HG03175 (cell line): Measurements from ENCODE around the gene CACFD1.

Experiments used
- ATAC-seq: cut with Tn5 transposase; IDR thresholded peaks from one replicate; pipeline ENCODE4 v1.9.1; 2021; ENCODE audit warnings: mild to moderate bottlenecking, moderate library complexity; ENCODE audit not compliant: unreplicated experiment

The CACFD1 gene

GRCh38 chr9:133496861-133497842 is 37.4 kb downstream of the CACFD1 start:
- ATAC-seq: no peak

- no peak for ATAC-seq
Measured at GRCh38 chr9:133499132-133499891, 39.5 kb downstream of the CACFD1 start.

- no peak for ATAC-seq
Measured at GRCh38 chr9:133499892-133500270, 40.1 kb downstream of the CACFD1 start.

GRCh38 chr9:133502112-133502511 is 42.3 kb downstream of the CACFD1 start:
- no peak for ATAC-seq

GRCh38 chr9:133505186-133505830 is 45.5 kb downstream of the CACFD1 start:
- no peak for ATAC-seq

- ATAC-seq: no peak
Measured at GRCh38 chr9:133505901-133506652, 46.3 kb downstream of the CACFD1 start.

GRCh38 chr9:133506653-133507038 is 46.9 kb downstream of the CACFD1 start:
- ATAC-seq: no peak

DNA sequence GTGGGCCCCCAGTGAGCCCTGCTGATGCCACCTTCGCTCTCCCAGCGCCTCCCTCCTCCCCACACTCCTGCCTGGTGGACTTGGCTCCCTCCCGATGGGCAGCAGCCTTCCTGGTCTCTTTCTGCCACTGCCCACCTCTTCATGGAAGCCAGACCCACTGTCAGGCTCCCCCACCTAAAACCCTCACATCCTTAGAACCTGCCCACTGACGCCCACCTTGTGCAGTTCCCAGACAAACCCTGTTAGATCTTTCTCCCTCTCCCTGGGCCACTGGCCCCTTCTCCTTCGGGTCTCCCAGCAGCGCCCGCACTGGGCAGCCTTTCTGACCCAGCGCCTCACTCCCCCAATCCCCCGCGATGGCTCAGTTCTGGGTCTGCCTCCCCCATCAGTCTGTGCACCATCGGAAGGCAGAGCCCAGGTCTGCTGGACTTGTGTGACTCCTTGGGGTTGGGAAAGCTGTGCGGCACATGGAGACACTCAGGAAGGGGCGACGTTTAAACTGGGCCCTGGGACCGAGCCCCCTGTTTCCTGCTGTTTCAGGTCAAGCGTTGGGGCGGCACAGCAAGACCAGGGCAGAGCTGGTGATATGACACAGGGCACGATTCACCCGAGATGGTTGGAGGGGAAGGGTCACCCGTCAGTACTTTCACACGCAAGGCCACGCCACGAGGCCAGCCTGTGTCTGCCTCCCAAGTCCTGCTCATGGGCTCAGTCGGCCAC is 47.6 kb downstream of the CACFD1 start:
- ATAC-seq: no peak

DNA sequence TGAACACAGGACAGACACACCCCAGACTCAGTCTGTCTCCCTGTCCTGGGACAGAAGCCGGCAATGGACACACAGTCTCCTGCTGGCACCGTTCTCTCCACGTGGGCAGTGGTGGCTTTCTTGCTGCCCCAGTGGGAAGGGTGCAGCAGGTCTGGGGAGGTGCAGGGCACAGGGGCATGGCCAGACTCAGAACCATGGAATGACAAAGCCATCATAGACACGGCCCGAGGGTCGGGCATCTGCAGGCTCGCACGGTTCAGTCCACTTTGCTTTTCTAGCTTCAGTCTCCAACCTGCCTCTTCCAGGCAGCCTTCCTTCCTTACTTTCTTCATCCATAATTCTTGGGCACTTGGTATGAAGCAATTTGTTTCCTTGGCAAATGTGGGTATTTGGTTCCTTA is 48.3 kb downstream of the CACFD1 start:
- ATAC-seq: no peak

DNA sequence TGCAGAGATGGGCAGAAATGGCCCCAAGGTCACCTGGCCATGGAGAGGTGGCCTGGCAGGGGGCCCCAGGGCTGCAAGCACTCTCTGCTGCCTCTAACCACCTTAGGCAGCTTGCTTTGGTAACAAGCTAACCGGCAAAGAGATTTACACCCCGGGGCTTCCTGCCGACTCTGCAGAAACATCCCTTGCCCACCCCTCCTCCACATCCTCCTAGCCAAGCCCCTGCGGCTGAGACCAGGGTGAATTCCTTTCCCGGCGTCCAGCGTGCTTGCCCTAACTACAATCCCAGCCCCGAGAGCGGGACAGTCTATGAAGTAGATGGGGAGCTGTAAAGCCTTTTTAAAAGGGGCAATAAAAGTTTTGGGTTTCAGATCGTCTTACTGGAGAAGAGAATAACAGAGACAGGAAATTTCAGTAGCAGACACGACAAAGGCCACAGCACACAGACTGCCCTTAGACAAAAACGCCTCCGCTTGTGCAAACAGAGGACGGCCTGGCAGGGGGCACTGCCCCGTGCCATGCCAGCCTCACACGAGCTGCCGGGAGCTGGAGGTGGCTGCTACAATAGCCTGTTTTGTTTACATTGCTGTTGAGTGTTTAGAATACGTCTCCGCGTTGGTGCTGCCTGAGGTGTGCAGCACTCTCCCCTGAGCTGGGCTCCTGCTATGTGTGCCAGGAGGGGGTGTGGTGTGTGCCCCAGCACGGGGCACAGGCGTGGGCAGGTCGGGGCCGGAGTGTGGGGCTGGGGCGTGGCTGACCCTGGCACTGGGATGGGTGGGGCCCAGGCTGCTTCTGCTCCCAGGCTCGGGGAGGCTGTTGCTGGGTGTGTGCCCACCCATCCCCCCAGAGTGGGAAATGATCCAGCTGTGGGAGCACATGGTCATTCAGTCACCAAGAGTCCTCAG is 49.7 kb downstream of the CACFD1 start:
- ATAC-seq: no peak

DNA sequence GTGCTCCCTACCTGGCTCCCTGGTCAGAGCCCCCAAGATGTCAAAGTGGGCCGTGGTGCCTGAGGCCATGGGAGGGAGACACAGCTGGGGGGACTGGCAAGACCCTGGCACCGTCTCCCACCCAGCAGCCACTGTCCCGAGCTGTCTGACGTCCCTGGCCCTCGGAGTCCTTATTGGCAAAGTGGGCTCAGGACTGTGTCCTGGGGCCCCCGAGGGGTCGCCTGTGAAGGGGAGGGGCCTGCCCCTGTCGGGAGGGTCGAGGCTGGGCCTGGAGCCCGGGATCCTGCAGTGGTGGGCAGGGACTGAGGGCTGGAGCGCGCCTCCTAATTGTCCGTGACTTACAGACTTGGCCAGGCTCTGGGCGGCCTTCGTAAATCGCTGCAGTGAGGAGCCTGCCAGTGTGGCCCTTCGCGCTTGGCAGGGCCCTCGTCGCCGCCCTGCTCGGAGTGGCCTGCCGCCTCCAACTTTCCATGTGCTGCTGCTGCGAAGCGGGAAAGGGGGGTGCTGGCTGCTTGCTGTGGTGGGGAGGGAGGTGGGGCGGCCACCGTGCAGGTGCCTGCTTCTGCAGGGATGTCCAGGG is 51.2 kb downstream of the CACFD1 start:
- ATAC-seq: no peak

GRCh38 chr9:133511607-133512006 is 51.8 kb downstream of the CACFD1 start:
- ATAC-seq: no peak

- no peak for ATAC-seq
Measured at GRCh38 chr9:133512253-133513213, 52.8 kb downstream of the CACFD1 start.

DNA sequence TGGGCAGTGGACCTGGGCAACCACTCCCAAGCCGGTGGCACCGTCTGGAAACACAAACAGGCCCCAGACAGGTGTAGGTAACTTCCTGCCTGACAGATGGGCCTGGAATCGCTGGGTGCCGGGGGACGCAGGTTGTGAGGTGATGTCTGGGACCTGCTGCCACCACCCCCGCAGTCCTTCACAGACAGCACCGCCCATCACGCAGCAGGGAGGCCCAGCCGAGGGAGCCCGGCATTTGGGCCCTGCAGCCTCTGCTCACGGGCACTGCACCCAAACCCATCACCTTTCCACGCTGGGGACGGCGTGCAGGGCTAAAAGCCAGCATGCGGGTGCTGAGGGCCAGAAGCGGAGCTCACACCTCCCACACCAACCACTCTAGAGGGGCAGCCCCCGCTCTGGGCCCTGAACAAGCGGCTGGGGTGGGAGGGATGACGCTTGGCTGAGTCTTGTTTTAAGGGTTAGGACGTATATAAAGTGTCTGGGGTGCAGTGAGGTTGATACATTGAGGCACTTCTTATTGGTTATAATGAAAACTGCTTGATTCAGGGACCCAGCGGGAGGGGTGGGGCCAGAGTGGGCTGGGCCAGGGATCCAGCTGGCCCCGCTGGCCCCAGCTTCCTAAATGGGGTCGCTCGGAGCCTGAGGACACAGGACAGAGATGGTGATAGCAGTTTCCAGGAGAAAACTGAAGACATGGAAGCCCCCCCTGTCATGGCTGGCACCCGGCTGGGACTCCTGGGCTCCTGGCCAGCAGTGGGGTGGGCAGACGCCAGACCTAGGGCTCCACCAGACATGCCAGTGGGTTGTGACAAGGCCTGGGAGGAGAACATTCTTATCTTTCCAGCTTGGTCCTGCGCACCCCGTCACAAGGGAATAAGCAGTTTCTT is 53.7 kb downstream of the CACFD1 start:
- no peak for ATAC-seq

DNA sequence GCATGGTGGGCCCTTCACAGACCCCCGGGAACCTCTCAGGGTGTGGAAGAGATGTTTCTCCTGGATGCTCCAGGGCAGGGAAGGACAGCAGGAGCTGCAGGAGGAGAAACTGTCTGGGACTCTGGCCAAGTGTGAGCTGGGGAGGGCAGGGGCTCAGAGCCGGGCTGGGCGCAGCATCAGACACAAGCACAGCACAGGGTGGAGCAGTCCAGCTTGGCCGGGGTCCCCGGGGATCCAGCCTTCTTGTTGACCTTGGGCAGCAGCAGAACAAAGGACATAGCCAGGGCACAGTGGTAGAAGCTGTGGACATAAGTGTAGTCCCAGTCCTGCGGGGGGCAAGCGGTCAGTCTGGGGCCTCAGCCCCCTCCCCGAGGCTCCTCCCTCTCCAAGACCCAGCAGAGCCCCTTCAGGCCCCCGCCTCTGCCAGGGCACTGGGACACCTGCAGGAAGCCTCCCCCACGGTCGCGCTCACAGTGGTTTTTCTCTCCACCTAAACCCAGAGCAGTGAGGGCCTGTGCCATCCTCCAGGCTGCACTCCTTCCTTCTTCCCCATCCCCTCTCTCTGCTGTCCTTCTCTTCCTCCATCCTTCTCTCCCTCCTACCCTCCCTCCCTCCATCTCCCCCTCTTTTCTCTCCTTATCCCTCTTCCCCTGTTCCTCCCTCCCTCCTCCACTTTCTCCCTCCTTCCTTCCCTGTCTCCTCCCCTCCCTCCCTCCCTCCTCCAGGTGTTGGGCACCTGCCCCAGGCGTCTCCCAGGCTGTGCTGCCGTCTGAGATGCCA is 54.9 kb downstream of the CACFD1 start:
- ATAC-seq: no peak

DNA sequence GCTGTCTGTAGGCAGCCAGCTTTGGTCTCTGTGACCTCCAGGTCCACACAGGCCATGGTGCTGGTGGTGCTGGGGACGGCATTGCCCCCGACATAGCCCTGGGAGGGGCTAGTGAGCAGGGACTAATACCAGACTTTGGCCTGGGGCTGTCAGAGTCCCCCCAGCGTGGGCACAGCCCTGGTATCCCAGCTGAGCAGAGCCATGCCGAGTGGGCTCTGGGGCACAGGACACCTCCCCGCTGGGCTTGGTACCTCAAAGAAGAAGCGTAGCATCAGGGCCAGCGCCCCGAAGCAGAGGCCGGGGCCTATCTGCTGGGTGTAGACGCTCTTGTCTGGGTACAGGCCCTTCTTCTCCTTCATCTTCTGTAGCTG is 55.4 kb downstream of the CACFD1 start:
- ATAC-seq: no peak
